C4-2B (cell line): ENCODE data around the gene FLII.

Experiments used
- H3K27ac ChIP-seq: fragments of 450-650 bp; 2 replicates; pipeline ENCODE4 v1.5.1; 2017
- ZFX ChIP-seq: fragments of 450-650 bp; IDR thresholded peaks from 2 replicates; pipeline ENCODE4 v1.6.1; 2017
- TF ChIP-seq, protein P1 (sequence below): fragments of 450-650 bp; conservative IDR thresholded peaks from 2 replicates; pipeline ENCODE4 v1.5.1; 2017; ENCODE audit warnings: mild to moderate bottlenecking

Gene FLII

DNA sequence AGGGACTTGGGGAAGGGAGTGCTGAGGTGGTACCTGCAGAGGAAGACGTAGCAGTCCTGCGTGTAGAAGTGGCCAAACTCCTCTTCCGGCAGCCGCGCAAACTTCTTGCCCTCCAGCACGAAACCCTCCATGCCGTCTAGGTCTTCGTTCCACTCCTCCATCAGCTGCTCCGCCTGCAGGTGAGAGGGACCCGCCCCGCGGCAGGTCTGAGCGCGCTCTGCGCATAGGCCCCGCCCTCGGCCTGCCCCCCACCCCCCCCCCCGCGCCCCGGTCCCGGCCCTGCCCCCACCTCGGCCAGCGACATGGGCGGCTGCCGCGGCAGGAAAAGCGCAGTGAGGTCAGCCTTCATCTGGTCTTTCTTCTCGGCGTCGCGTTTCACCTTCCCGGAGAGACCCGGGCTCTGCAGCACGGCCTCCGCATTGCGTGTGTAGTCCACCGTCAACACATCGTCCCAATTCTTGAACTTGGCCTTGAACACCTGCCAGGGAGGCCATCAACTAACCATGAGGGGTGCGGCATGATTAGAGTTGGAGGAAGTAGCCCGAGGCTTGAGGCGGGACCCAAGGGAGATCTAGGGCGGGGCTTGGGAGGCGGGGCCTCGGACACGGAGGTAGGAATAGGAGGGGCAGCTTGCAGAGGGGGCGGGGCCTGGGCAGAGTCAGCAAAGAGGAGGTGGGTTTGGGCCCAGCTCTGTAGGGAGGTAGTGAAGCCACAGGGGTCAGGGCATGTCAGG lies 11.5 kb downstream of the FLII start:
- no peak overlapping the region for H3K27ac ChIP-seq

DNA sequence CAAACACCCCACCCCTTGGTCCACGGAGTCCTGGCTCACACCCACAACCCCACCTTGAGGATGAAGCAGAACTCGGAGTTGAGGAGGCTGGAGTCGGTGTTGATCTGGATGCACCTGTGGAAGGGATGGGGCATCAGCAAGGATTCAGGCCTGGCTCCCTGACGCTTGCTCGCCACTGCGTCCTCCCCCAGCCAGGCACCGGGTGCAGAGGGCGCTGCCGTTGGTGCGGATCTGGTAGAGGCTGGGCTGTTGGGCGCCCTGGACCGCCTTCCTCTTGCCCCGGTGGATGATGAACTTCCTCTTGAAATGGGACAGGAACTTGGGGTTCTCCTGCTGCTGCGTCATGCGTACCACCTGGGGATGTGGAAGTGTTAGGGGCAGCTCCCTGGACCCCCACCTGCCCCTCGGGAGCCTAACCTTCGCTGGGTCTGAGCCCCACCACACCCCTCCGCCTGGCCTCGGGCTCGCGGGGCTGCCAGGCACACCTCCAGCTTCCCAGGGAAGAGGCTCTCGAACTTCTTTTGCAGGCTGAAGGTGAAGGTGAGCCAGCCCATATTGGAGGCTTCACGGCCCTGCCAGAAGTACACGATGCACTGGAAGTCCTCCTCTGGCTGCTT lies 12.3 kb downstream of the FLII start:
- TF ChIP-seq, protein P1, sequence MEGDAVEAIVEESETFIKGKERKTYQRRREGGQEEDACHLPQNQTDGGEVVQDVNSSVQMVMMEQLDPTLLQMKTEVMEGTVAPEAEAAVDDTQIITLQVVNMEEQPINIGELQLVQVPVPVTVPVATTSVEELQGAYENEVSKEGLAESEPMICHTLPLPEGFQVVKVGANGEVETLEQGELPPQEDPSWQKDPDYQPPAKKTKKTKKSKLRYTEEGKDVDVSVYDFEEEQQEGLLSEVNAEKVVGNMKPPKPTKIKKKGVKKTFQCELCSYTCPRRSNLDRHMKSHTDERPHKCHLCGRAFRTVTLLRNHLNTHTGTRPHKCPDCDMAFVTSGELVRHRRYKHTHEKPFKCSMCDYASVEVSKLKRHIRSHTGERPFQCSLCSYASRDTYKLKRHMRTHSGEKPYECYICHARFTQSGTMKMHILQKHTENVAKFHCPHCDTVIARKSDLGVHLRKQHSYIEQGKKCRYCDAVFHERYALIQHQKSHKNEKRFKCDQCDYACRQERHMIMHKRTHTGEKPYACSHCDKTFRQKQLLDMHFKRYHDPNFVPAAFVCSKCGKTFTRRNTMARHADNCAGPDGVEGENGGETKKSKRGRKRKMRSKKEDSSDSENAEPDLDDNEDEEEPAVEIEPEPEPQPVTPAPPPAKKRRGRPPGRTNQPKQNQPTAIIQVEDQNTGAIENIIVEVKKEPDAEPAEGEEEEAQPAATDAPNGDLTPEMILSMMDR: no peak
- TF ChIP-seq ZFX: no peak
- H3K27ac ChIP-seq: no peak overlapping the region

More for the DNA sequence above, 11.5 kb downstream of the FLII start:
- no peak for TF ChIP-seq ZFX
- TF ChIP-seq, protein P1: no peak

DNA sequence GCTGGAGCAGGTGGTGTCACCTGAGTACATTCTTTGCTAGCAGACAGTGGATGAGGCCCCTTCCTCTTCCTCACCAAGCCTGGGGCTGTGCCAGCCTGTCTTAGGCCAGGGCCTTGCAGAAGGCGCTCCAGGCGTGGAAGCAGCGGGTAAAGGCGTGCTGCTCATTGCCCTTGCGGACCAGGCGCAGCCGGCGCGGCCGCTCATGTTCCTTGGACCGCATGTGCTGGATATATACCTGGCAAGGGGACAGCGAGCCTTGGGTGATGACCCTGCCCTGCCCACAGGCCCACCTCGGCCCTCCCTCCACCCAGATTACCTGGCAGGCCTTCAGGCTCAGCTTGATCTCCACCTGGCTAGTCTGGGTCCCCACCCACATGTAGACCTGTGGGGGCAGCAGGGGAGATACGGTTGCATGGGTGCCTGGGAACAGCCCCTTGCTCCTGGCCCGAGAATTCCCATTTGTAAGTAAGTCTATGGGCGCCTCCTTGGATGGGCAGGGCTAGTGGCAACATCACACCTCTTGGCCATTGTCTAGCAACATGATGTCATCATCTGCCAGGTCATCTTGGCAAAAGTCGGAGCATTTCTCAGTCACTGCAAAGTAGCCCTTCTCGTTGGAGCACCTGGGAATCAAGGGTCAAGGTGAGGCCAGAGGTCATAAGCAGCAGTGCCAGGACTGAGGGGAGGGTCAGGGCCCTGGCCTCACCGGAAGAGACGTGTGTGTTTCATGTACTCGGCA lies 13.3 kb downstream of the FLII start:
- TF ChIP-seq, protein P1: no peak
- no peak for TF ChIP-seq ZFX
- no peak overlapping the region for H3K27ac ChIP-seq

DNA sequence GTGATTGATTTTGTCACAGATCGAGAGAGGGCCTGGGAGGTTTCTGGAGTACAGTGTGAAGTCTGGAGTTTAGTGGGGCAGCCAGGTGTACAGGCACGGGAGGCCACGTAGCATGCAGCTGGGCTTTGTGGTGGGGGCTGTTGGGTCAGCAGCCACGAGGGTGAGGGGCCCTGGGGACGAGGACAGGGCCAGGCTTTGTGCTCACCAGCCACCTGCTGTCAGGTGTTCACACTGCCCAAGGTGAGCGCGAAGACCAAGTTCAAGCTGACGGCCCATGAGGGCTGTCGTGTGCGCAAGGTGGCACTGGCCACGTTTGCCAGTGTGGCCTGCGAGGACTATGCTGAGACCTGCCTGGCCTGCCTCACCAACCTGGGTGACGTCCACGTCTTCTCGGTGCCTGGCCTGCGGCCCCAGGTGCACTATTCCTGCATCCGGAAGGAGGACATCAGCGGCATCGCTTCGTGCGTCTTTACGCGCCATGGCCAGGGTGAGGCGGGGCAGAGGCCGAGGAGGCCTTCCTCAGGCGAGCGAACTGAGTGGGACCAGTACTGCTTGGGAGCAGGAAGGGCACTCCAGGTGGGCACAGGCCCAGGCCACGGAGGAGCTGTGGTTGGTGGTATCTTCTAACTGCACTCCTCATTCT lies 17.2 kb downstream of the FLII start:
- no peak overlapping the region for H3K27ac ChIP-seq
- TF ChIP-seq, protein P1: no peak
- no peak for TF ChIP-seq ZFX

DNA sequence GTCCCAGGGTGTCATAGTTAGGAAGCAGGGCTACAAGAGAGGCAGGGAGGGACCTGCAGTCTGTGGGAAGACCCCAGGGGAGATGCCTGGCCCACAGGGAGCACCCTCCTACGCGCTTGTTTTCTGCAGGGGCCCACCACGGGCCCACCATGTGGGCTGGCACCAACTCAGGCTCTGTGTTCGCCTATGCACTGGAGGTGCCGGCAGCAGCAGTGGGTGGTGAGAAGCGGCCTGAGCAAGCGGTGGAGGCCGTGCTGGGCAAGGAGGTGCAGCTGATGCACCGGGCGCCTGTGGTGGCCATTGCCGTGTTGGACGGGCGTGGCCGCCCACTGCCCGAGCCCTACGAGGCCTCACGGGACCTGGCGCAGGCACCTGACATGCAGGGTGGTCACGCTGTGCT lies 18.1 kb downstream of the FLII start:
- no peak overlapping the region for H3K27ac ChIP-seq
- no peak for TF ChIP-seq ZFX
- TF ChIP-seq, protein P1: no peak

DNA sequence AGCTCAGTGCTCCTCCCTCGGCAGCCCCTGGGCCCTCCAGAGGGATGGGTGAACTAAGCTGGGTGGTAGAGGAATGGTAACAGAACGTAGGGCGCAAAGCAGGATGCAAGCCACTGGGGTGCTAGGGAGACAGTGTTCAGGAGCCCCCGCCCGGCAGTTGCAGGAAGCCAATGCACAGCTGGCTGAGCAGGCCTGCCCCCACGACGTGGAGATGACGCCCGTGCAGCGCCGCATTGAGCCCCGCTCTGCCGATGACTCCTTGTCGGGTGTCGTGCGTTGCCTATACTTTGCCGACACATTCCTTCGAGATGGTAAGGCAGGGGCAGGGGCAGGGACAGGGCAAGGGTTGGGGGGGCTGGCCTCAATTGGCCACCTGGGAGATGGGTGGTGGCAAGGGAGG lies 20.2 kb downstream of the FLII start:
- no peak overlapping the region for H3K27ac ChIP-seq
- TF ChIP-seq, protein P1: no peak
- TF ChIP-seq ZFX: no peak

DNA sequence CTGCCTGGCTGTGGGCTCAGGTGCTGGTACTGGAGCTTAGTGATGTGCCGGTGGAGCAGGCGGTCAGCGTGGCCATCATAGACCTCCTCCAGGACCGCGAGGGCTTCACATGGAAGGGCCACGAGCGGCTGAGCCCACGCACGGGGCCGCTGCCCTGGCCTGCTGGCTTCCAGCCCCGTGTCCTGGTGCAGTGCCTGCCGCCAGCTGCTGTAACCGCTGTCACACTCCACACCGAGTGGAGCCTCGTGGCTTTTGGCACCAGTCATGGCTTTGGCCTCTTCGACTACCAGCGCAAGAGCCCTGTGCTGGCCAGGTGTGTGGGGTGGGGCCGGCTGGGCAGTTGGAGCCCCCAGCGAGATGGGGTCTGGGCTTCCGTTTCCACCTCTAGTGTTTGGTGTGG lies 21.1 kb downstream of the FLII start:
- no peak overlapping the region for H3K27ac ChIP-seq

More for the DNA sequence above, 21.1 kb downstream of the FLII start:
- TF ChIP-seq, protein P1: no peak
- no peak for TF ChIP-seq ZFX
